Endothelial cell of umbilical vein (primary cell): ENCODE results near the gene KLHL35.

Source experiments
- MYC ChIP-seq: IDR thresholded peaks from one replicate; pipeline ENCODE4 v1.6.1; 2011; ENCODE audit warnings: mild to moderate bottlenecking, low read depth, low read length
- POLR2A ChIP-seq: IDR thresholded peaks from 2 replicates; pipeline ENCODE4 v1.6.1; 2012; ENCODE audit warnings: low read depth, mild to moderate bottlenecking, control low read depth, low read length
- TF ChIP-seq, protein P1 (sequence below), 2 donors: IDR thresholded peaks; 1 replicate in 1 of 2; 2 replicates in 1 of 2; pipeline ENCODE4 v1.5.1; 2011; ENCODE audit warnings: low read length in 2 of 2, mild to moderate bottlenecking in 2 of 2, moderate library complexity in 2 of 2, control low read depth in 1 of 2, inconsistent platforms in 1 of 2, low read depth in 1 of 2; ENCODE audit not compliant: insufficient read depth in 1 of 2; ENCODE audit errors: extremely low read depth in 1 of 2

DNA sequence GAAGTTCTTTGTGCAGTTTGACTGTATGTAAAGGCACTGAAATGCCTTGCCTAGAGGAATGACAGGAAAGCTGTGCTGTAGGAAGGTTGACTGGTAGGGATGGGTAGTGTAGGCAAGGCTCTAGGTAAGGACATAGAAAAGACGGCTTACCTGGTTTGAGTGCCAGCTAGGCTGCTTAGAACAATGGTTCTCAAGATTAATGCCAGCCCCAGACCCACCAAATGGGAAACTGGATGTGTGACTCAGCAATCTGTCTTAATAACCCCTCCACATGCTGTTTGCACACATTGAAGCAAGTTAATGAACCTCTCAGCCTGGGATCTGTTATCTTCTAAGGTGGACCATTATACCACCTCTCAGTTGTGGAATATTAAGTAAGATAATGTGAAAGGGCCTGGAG, 30.0 kb downstream of the KLHL35 start:
- TF ChIP-seq, protein P1, sequence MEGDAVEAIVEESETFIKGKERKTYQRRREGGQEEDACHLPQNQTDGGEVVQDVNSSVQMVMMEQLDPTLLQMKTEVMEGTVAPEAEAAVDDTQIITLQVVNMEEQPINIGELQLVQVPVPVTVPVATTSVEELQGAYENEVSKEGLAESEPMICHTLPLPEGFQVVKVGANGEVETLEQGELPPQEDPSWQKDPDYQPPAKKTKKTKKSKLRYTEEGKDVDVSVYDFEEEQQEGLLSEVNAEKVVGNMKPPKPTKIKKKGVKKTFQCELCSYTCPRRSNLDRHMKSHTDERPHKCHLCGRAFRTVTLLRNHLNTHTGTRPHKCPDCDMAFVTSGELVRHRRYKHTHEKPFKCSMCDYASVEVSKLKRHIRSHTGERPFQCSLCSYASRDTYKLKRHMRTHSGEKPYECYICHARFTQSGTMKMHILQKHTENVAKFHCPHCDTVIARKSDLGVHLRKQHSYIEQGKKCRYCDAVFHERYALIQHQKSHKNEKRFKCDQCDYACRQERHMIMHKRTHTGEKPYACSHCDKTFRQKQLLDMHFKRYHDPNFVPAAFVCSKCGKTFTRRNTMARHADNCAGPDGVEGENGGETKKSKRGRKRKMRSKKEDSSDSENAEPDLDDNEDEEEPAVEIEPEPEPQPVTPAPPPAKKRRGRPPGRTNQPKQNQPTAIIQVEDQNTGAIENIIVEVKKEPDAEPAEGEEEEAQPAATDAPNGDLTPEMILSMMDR (IDR thresholded peaks at IDR 0.05; ENCODE audit: extremely low read depth in 1 of 2, insufficient read depth in 1 of 2, low read depth in 1 of 2, low read length in 2 of 2) = no peak
- TF ChIP-seq POLR2A (peak; percentile 59), MYC (no peak)
